HL-60 (cell line): ENCODE measurements around the gene ARL6IP5.

Experiments used
- DNase-seq, 2 experiments: peaks; one replicate each; pipeline ENCODE4 v3.0.0-alpha.2; 2010 to 2020; ENCODE audit warnings: low read depth in 1 of 2, low spot score in 1 of 2
- H3K27ac ChIP-seq: fragments of 250-450 bp; sonication (Bioruptor Pico); replicated peaks from 2 replicates; pipeline ENCODE4 v1.5.1; 2020; ENCODE audit warnings: mild to moderate bottlenecking, moderate library complexity
- H3K27me3 ChIP-seq: fragments of 250-450 bp; sonication (Bioruptor Pico); 2 replicates; pipeline ENCODE4 v1.5.1; 2021; ENCODE audit warnings: mild to moderate bottlenecking, moderate library complexity; ENCODE audit not compliant: insufficient read depth, poor library complexity, severe bottlenecking
- H3K4me3 ChIP-seq: replicated peaks from 2 replicates; pipeline ENCODE4 v1.5.1; 2011; ENCODE audit warnings: mild to moderate bottlenecking, control low read depth, low read length; ENCODE audit not compliant: insufficient read depth
- GABPA ChIP-seq: IDR thresholded peaks from 2 replicates; pipeline ENCODE4 v1.6.1; 2012; ENCODE audit warnings: low read depth
- POLR2AphosphoS5 ChIP-seq: IDR thresholded peaks from 2 replicates; pipeline ENCODE4 v1.6.1; 2012; ENCODE audit warnings: low read depth
- SPI1 ChIP-seq: IDR thresholded peaks from 2 replicates; pipeline ENCODE4 v1.6.1; 2012; ENCODE audit warnings: low read depth, mild to moderate bottlenecking, borderline replicate concordance
- TF ChIP-seq, protein P1 (sequence below): IDR thresholded peaks from 2 replicates; pipeline ENCODE4 v1.6.1; 2012; ENCODE audit warnings: low read depth; ENCODE audit not compliant: insufficient replicate concordance
- TF ChIP-seq, protein P2 (sequence below): IDR thresholded peaks from one replicate; pipeline ENCODE4 v1.5.1; 2011; ENCODE audit warnings: low read length, control low read depth, inconsistent platforms; ENCODE audit not compliant: insufficient read depth

The ARL6IP5 gene

GRCh38 chr3:69095636-69096035 is 10.9 kb downstream of the ARL6IP5 start:
- Histone ChIP-seq H3K27ac (peak overlapping the region; percentile 8; the same call in 1 of the 2 replicates), H3K4me3 (no peak overlapping the region), H3K27me3 (no peaks in the 10 kb centered on the region)
- DNase-seq = no peak
- TF ChIP-seq, protein P1, sequence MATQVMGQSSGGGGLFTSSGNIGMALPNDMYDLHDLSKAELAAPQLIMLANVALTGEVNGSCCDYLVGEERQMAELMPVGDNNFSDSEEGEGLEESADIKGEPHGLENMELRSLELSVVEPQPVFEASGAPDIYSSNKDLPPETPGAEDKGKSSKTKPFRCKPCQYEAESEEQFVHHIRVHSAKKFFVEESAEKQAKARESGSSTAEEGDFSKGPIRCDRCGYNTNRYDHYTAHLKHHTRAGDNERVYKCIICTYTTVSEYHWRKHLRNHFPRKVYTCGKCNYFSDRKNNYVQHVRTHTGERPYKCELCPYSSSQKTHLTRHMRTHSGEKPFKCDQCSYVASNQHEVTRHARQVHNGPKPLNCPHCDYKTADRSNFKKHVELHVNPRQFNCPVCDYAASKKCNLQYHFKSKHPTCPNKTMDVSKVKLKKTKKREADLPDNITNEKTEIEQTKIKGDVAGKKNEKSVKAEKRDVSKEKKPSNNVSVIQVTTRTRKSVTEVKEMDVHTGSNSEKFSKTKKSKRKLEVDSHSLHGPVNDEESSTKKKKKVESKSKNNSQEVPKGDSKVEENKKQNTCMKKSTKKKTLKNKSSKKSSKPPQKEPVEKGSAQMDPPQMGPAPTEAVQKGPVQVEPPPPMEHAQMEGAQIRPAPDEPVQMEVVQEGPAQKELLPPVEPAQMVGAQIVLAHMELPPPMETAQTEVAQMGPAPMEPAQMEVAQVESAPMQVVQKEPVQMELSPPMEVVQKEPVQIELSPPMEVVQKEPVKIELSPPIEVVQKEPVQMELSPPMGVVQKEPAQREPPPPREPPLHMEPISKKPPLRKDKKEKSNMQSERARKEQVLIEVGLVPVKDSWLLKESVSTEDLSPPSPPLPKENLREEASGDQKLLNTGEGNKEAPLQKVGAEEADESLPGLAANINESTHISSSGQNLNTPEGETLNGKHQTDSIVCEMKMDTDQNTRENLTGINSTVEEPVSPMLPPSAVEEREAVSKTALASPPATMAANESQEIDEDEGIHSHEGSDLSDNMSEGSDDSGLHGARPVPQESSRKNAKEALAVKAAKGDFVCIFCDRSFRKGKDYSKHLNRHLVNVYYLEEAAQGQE = no peak
- no peak for TF ChIP-seq GABPA
- TF ChIP-seq SPI1 = no peak
- no peak for TF ChIP-seq POLR2AphosphoS5
- TF ChIP-seq, protein P2, sequence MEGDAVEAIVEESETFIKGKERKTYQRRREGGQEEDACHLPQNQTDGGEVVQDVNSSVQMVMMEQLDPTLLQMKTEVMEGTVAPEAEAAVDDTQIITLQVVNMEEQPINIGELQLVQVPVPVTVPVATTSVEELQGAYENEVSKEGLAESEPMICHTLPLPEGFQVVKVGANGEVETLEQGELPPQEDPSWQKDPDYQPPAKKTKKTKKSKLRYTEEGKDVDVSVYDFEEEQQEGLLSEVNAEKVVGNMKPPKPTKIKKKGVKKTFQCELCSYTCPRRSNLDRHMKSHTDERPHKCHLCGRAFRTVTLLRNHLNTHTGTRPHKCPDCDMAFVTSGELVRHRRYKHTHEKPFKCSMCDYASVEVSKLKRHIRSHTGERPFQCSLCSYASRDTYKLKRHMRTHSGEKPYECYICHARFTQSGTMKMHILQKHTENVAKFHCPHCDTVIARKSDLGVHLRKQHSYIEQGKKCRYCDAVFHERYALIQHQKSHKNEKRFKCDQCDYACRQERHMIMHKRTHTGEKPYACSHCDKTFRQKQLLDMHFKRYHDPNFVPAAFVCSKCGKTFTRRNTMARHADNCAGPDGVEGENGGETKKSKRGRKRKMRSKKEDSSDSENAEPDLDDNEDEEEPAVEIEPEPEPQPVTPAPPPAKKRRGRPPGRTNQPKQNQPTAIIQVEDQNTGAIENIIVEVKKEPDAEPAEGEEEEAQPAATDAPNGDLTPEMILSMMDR = no peak

GRCh38 chr3:69096299-69096698 is 11.6 kb downstream of the ARL6IP5 start:
- TF ChIP-seq, protein P1 = no peak
- TF ChIP-seq SPI1 = no peak
- TF ChIP-seq, protein P2 = no peak
- TF ChIP-seq GABPA = no peak
- Histone ChIP-seq H3K27me3 (no peaks in the 10 kb centered on the region), H3K27ac (peak overlapping the region; percentile 8; the same call in 1 of the 2 replicates), H3K4me3 (no peak overlapping the region)
- DNase-seq = no peak

DNA sequence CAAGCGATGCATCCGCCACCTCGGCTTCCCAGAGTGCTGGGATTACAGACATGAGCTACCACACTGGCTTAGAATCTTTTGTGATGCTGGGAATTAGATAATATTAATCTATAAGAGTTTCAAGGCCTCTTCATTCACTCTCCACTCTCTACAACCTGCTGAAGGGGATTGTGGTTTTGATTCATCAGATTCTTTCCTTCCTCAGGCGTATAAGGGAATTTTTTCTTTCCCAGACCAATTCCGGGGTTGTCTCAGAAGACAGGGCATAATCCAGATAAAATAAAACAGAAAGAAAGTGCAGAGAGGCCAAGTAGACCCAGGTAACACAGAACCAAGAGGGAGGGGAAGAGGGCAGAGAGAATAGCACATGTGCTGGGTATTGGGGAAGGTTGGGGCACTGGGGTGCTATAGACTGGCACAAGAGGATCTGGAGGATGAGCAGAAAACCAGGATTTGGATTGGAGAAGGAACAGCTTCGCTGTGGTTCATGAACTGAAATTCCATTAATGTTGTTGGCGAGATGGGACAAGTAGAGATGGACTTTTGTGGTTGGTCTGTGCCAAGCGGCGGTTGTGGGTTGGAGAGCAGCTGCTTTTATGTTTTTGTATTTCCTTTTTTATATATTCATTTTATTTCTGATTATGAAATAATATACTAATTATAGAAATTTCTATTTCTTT is 12.8 kb downstream of the ARL6IP5 start:
- no peak overlapping the region for H3K27ac ChIP-seq
- TF ChIP-seq, protein P1 = no peak
- TF ChIP-seq, protein P2 = no peak
- TF ChIP-seq POLR2AphosphoS5 (no peak), GABPA (no peak), SPI1 (no peak)
- DNase-seq = no peak
- H3K4me3 ChIP-seq = no peak overlapping the region
- H3K27me3 ChIP-seq = no peaks in the 10 kb centered on the region
